Hepatocyte (in vitro differentiated cells): ENCODE results near the gene GSAP. TPM values are rescaled to one million over a fixed set of nuclear protein-coding genes. Genes with fewer than 3 reads are reported as not detected.

Experiments used
- DNase-seq: peaks from one replicate; pipeline ENCODE4 v3.0.0-alpha.2; 2016; ENCODE audit warnings: low spot score
- H2AFZ ChIP-seq: fragments of 200-600 bp; sonication (generic); 2 replicates; pipeline ENCODE4 v1.6.0; 2016; ENCODE audit warnings: antibody characterized with exemption, mild to moderate bottlenecking
- H3K27ac ChIP-seq: fragments of 200-600 bp; sonication (generic); 2 replicates; pipeline ENCODE4 v1.5.1; 2016; ENCODE audit warnings: mild to moderate bottlenecking
- H3K27me3 ChIP-seq: fragments of 200-600 bp; sonication (generic); 2 replicates; pipeline ENCODE4 v1.6.1; 2016
- H3K36me3 ChIP-seq: fragments of 200-600 bp; sonication (generic); replicated peaks from 2 replicates; pipeline ENCODE4 v1.5.1; 2016; ENCODE audit warnings: low read depth; ENCODE audit not compliant: insufficient read depth
- H3K4me1 ChIP-seq: fragments of 200-600 bp; sonication (generic); 2 replicates; pipeline ENCODE4 v1.5.1; 2016; ENCODE audit warnings: mild to moderate bottlenecking, moderate library complexity; ENCODE audit not compliant: insufficient read depth
- H3K4me2 ChIP-seq: fragments of 200-600 bp; sonication (generic); 2 replicates; pipeline ENCODE4 v1.6.0; 2016
- H3K4me3 ChIP-seq: fragments of 200-600 bp; sonication (generic); 2 replicates; pipeline ENCODE4 v1.5.1; 2016; ENCODE audit warnings: mild to moderate bottlenecking
- H3K79me2 ChIP-seq: fragments of 200-600 bp; sonication (generic); 2 replicates; pipeline ENCODE4 v1.6.0; 2017; ENCODE audit warnings: mild to moderate bottlenecking
- H3K9me2 ChIP-seq: fragments of 200-600 bp; sonication (generic); replicated peaks from 2 replicates; pipeline ENCODE4 v1.6.0; 2017; ENCODE audit warnings: mild to moderate bottlenecking; ENCODE audit not compliant: insufficient read depth
- H3K9me3 ChIP-seq: fragments of 200-600 bp; sonication (generic); 2 replicates; pipeline ENCODE4 v1.5.1; 2016; ENCODE audit warnings: low read depth, mild to moderate bottlenecking
- H4K20me1 ChIP-seq: fragments of 200-600 bp; sonication (generic); 2 replicates; pipeline ENCODE4 v1.6.0; 2016; ENCODE audit warnings: mild to moderate bottlenecking; ENCODE audit not compliant: insufficient read depth, poor library complexity, severe bottlenecking
- CTCF ChIP-seq: fragments of 200-600 bp; sonication (generic); IDR thresholded peaks from 2 replicates; pipeline ENCODE4 v1.5.1; 2016; ENCODE audit warnings: antibody characterized with exemption, mild to moderate bottlenecking; ENCODE audit not compliant: poor library complexity
- EZH2 ChIP-seq: fragments of 200-600 bp; sonication (generic); IDR thresholded peaks from 2 replicates; pipeline ENCODE4 v1.6.1; 2016; ENCODE audit warnings: antibody characterized with exemption, mild to moderate bottlenecking, borderline replicate concordance
- EZH2phosphoT487 ChIP-seq: fragments of 200-600 bp; sonication (generic); IDR thresholded peaks from one replicate; pipeline ENCODE4 v1.6.1; 2018; ENCODE audit warnings: antibody characterized with exemption, mild to moderate bottlenecking, low read depth, moderate library complexity; ENCODE audit not compliant: unreplicated experiment, severe bottlenecking
- WGBS: methylation state at CpG from one replicate; pipeline ENCODE4 v1.1.6; 2016; ENCODE audit warnings: low lambda C conversion rate; ENCODE audit errors: missing lambda C conversion rate; 5-methylcytosine and 5-hydroxymethylcytosine counted together
- polyA plus RNA-seq: library from polyadenylated mRNA; unstranded; fragments of >200 nt; fragmentation: Nextera tagmentation; extraction: Ambion mirVana; gene quantifications from 2 replicates; pipeline ENCODE4 v1.2.1, GENCODE V29; 2016
- total RNA-seq: library from RNA; depleted of rRNA; stranded (reverse); fragments of >200 nt; gene quantifications from 2 replicates; pipeline ENCODE4 v1.2.3, GENCODE V29; 2014

GSAP gene
- total and polyA plus RNA-seq, 2 experiments from 2014 or later, result 9.9 to 11.1 TPM

- no peaks in the 10 kb centered on the region for H4K20me1 ChIP-seq
- no peak overlapping the region for H3K4me2 ChIP-seq
- no peaks in the 10 kb centered on the region for H3K36me3 ChIP-seq
- no peak for DNase-seq
- H3K27ac ChIP-seq, result no peak overlapping the region
- H3K9me2 ChIP-seq, result no peaks in the 10 kb centered on the region
- no peak for TF ChIP-seq CTCF
- H3K27me3 ChIP-seq, result no peaks in the 10 kb centered on the region
- WGBS, result 90% methylated on average over 4 of the region's 4 CpGs
- no peaks in the 10 kb centered on the region for H3K4me1 ChIP-seq
- no peak overlapping the region for H3K4me3 ChIP-seq
- H3K79me2 ChIP-seq, result no peaks in the 10 kb centered on the region
- H2AFZ ChIP-seq, result no peak overlapping the region
- no peaks in the 10 kb centered on the region for H3K9me3 ChIP-seq
Measured at GRCh38 chr7:77265666-77266065, 150.5 kb downstream of the GSAP start.

- Histone ChIP-seq H3K79me2 (no peaks in the 10 kb centered on the region), H3K9me2 (no peaks in the 10 kb centered on the region), H3K27ac (no peak overlapping the region), H3K36me3 (no peaks in the 10 kb centered on the region), H2AFZ (no peak overlapping the region), H3K4me3 (no peak overlapping the region), H3K4me2 (no peak overlapping the region), H3K9me3 (no peaks in the 10 kb centered on the region), H3K27me3 (no peaks in the 10 kb centered on the region), H4K20me1 (no peaks in the 10 kb centered on the region), H3K4me1 (no peaks in the 10 kb centered on the region)
- WGBS, result 97% methylated on average over 4 of the region's 4 CpGs
- DNase-seq, result no peak
- TF ChIP-seq CTCF (no peak), EZH2 (no peak), EZH2phosphoT487 (no peak)
Measured at GRCh38 chr7:77262316-77262715, 153.8 kb downstream of the GSAP start.

Other genes starting within 250 kb of the GSAP start
- 0.80 and 1.2 TPM in 2 replicates for gene FGL2, start 216.5 kb downstream of the GSAP start, total RNA-seq
- 0.57 and 0.83 TPM in 2 replicates for gene FGL2, start 216.5 kb downstream of the GSAP start, polyA plus RNA-seq
- gene PTPN12, start 120.9 kb upstream of the GSAP start, total RNA-seq, result 50.5 and 55.1 TPM in 2 replicates
- 16.4 and 24.2 TPM in 2 replicates for gene PTPN12, start 120.9 kb upstream of the GSAP start, polyA plus RNA-seq